BE2C (cell line): ENCODE measurements around the gene FOXE1.

ENCODE experiments used
- DNase-seq: peaks from one replicate; pipeline ENCODE4 v3.0.0-alpha.2; 2020
- H3K27me3 ChIP-seq: fragments of 250-450 bp; sonication (Bioruptor Pico); 2 replicates; pipeline ENCODE4 v1.5.1; 2020; ENCODE audit warnings: mild to moderate bottlenecking
- H3K36me3 ChIP-seq: fragments of 250-450 bp; sonication (Bioruptor Pico); 2 replicates; pipeline ENCODE4 v1.5.1; 2020; ENCODE audit warnings: mild to moderate bottlenecking
- H3K4me1 ChIP-seq: fragments of 250-450 bp; sonication (Bioruptor Pico); 2 replicates; pipeline ENCODE4 v1.5.1; 2020
- H3K4me3 ChIP-seq: 2 replicates; pipeline ENCODE4 v1.5.1; 2011; ENCODE audit warnings: low read depth, low read length
- H3K9me3 ChIP-seq: fragments of 250-450 bp; sonication (Bioruptor Pico); 2 replicates; pipeline ENCODE4 v1.5.1; 2020
- CTCF ChIP-seq: IDR thresholded peaks from 2 replicates; pipeline ENCODE4 v1.5.1; 2012; ENCODE audit warnings: mild to moderate bottlenecking, low read depth, low read length

The FOXE1 gene

GRCh38 chr9:97845763-97846162 lies 7.3 kb upstream of the FOXE1 start:
- H3K9me3 ChIP-seq = peaks cover 3% of the 10 kb centered on the region; the same call in 1 of the 2 replicates
- no peak overlapping the region for H3K4me3 ChIP-seq
- peaks cover 78% of the 10 kb centered on the region for H3K27me3 ChIP-seq
- no peaks in the 10 kb centered on the region for H3K36me3 ChIP-seq
- no peak for TF ChIP-seq CTCF
- no peaks in the 10 kb centered on the region for H3K4me1 ChIP-seq
- no peak for DNase-seq

DNA sequence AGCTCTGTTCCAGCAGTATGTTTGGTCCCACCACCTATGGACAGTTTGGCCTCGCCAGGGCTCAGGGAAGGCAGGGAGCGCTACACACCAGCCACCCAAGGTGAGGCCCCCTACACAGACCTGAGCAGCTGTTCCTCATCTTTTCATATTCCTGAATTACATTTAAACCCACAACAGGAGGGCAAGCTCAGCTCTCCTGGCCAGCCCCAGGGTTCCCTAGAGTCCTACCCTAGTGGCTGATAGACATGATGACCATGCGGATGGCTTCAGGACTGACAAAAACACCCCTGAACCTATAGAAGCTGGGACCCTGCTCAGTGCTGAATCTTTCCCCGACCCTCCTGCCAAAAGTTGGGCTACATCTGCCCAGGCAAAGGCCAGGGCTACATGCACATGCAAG lies 6.7 kb upstream of the FOXE1 start:
- no peaks in the 10 kb centered on the region for H3K4me1 ChIP-seq
- peaks cover 84% of the 10 kb centered on the region for H3K27me3 ChIP-seq
- DNase-seq = no peak
- no peak overlapping the region for H3K4me3 ChIP-seq
- H3K36me3 ChIP-seq = no peaks in the 10 kb centered on the region
- no peak for TF ChIP-seq CTCF
- H3K9me3 ChIP-seq = peaks cover 3% of the 10 kb centered on the region; the same call in 1 of the 2 replicates

- H3K27me3 ChIP-seq = peaks cover 89% of the 10 kb centered on the region
- no peak for TF ChIP-seq CTCF
- no peak for DNase-seq
Observed at GRCh38 chr9:97847474-97848214, 5.4 kb upstream of the FOXE1 start.

DNA sequence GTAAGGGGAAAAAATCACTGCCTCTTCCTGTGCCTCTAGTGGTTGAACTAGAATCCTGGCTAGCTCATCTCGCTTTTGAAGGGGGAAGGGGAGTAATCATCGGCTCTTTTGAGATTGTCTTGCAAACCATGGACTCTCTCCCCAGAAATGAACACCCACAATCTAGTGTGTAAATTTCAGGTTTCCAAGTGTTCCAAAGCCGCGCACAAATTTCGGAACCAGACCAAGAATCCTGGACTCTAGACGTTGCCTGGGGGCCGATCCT lies 4.9 kb upstream of the FOXE1 start:
- no peak for TF ChIP-seq CTCF
- Histone ChIP-seq H3K4me3 (no peak overlapping the region), H3K9me3 (no peaks in the 10 kb centered on the region), H3K27me3 (peaks cover 89% of the 10 kb centered on the region), H3K4me1 (no peaks in the 10 kb centered on the region), H3K36me3 (no peaks in the 10 kb centered on the region)
- DNase-seq = no peak

More at GRCh38 chr9:97847474-97848214, 5.4 kb upstream of the FOXE1 start:
- Histone ChIP-seq H3K4me3 (no peak overlapping the region), H3K4me1 (no peaks in the 10 kb centered on the region), H3K9me3 (peaks cover 3% of the 10 kb centered on the region; the same call in 1 of the 2 replicates), H3K36me3 (no peaks in the 10 kb centered on the region)

- H3K4me3 ChIP-seq = no peak overlapping the region
- DNase-seq = no peak
Observed at GRCh38 chr9:97848480-97849237, 4.4 kb upstream of the FOXE1 start.

More at GRCh38 chr9:97848480-97849237, 4.4 kb upstream of the FOXE1 start:
- H3K36me3 ChIP-seq = no peaks in the 10 kb centered on the region
- H3K4me1 ChIP-seq = no peaks in the 10 kb centered on the region
- H3K9me3 ChIP-seq = no peaks in the 10 kb centered on the region
- no peak for TF ChIP-seq CTCF
- peaks cover 89% of the 10 kb centered on the region for H3K27me3 ChIP-seq
